ENCODE data around the gene SELENOS. TPM values are rescaled to one million over a fixed set of nuclear protein-coding genes. Genes with fewer than 3 reads are reported as not detected.

Gene SELENOS
- total and polyA plus RNA-seq, 7 donors, result 25.7 to 201 (median 98.9) TPM

GRCh38 chr15:101246391-101246790 lies 30.9 kb downstream of the SELENOS start:
- no peak for DNase-seq
- no peak for ATAC-seq
- peak overlapping the region; percentile 5 for H3K4me3 ChIP-seq
- H3K9me3 ChIP-seq, result no peaks in the 10 kb centered on the region
- 28 to 40% (median 28%) methylated on average over 6 of the region's 6 CpGs for WGBS, 3 donors
- intact Hi-C loops (cut with DNase I), result loop anchor here (5.0 to 10.0 kb wide), 2 partner anchors 39 to 52 kb away; no protein-coding TSS in a partner anchor
- H3K4me1 ChIP-seq, result peaks cover 70% of the 10 kb centered on the region
- H3K36me3 ChIP-seq (ENCODE audit: insufficient read depth in 1 of 2, low read depth in 1 of 2), result peaks cover 0 to 3% of the 10 kb centered on the region in 2 donors
- H3K27me3 ChIP-seq (ENCODE audit: insufficient read depth in 3 of 3, low read length in 2 of 3), result no peaks in the 10 kb centered on the region
- H3K27ac ChIP-seq, result no peak overlapping the region
- TF ChIP-seq CTCF (IDR thresholded peaks at IDR 0.05), result no peak

GRCh38 chr15:101244889-101245668 lies 32.2 kb downstream of the SELENOS start:
- Histone ChIP-seq H3K36me3 (ENCODE audit: insufficient read depth in 1 of 2, low read depth in 1 of 2) (peaks cover 0 to 3% of the 10 kb centered on the region in 2 donors), H3K9me3 (no peaks in the 10 kb centered on the region), H3K27ac (no peak overlapping the region), H3K27me3 (ENCODE audit: insufficient read depth in 3 of 3, low read length in 2 of 3) (no peaks in the 10 kb centered on the region), H3K4me1 (peaks cover 76% of the 10 kb centered on the region), H3K4me3 (no peak overlapping the region)
- WGBS, 3 donors, result 93 to 98% (median 94%) methylated on average over 14 of the region's 14 CpGs
- no peak for ATAC-seq
- no peak for DNase-seq
- intact Hi-C loops (cut with DNase I), result loop anchor here (5.0 to 10.0 kb wide), 2 partner anchors 38 to 50 kb away; no protein-coding TSS in a partner anchor
- no peak for TF ChIP-seq CTCF (IDR thresholded peaks at IDR 0.05)

- Histone ChIP-seq H3K27ac (no peak overlapping the region), H3K27me3 (ENCODE audit: insufficient read depth in 3 of 3, low read length in 2 of 3) (no peaks in the 10 kb centered on the region), H3K4me3 (no peak overlapping the region), H3K4me1 (peaks cover 75% of the 10 kb centered on the region), H3K36me3 (ENCODE audit: insufficient read depth in 1 of 2, low read depth in 1 of 2) (peaks cover 0 to 3% of the 10 kb centered on the region in 2 donors), H3K9me3 (no peaks in the 10 kb centered on the region)
- ATAC-seq, result no peak
- intact Hi-C loops (cut with DNase I), result loop anchor here in 1 of 2 donors (10.0 kb wide), 1 partner anchor 49 kb away; no protein-coding TSS in a partner anchor
- no peak for TF ChIP-seq CTCF (IDR thresholded peaks at IDR 0.05)
- DNase-seq, result no peak
- WGBS, 3 donors, result 52 to 66% (median 66%) methylated on average over 7 of the region's 7 CpGs
Observed at GRCh38 chr15:101244036-101244781, 33.1 kb downstream of the SELENOS start.

GRCh38 chr15:101243420-101243819 lies 33.9 kb downstream of the SELENOS start:
- Histone ChIP-seq H3K36me3 (ENCODE audit: insufficient read depth in 1 of 2, low read depth in 1 of 2) (peaks cover 0 to 3% of the 10 kb centered on the region in 2 donors), H3K27ac (no peak overlapping the region), H3K27me3 (ENCODE audit: insufficient read depth in 3 of 3, low read length in 2 of 3) (no peaks in the 10 kb centered on the region), H3K4me1 (peaks cover 69% of the 10 kb centered on the region), H3K4me3 (no peak overlapping the region), H3K9me3 (no peaks in the 10 kb centered on the region)
- DNase-seq (no peak), ATAC-seq (no peak)
- no peak for TF ChIP-seq CTCF (IDR thresholded peaks at IDR 0.05)
- intact Hi-C loops (cut with DNase I), result loop anchor here in 1 of 2 donors (10.0 kb wide), 1 partner anchor 49 kb away; no protein-coding TSS in a partner anchor
- 82 to 87% (median 84%) methylated on average over 9 of the region's 9 CpGs for WGBS, 3 donors

Measured in psoas muscle (tissue), 8 donors.